Activated T-cell treated with anti-CD3 and anti-CD28 coated beads, Interleukin-2, amount 50 U/mL, for 72 hours (primary cell): ENCODE measurements around the gene TLK1. TPM values are rescaled to one million over a fixed set of nuclear protein-coding genes. Genes with fewer than 3 reads are reported as not detected.

Source experiments
- ATAC-seq, 2 donors: fragments of 150-1000 bp; cut with Tn5 transposase; replicated peaks in 1 of 2; 2 replicates each; pipeline ENCODE4 v1.10.0; 2021; ENCODE audit warnings: moderate library complexity in 2 of 2, mild to moderate bottlenecking in 1 of 2
- DNase-seq, 2 donors: peaks; one replicate each; pipeline ENCODE4 v3.0.0; 2021 to 2022; ENCODE audit warnings: mixed read lengths in 1 of 2
- H3K27ac Mint-ChIP-seq: one replicate; pipeline ENCODE4 v1.8.0; 2022; ENCODE audit warnings: mild to moderate bottlenecking, moderate library complexity, mixed read lengths
- H3K27me3 Mint-ChIP-seq: one replicate; pipeline ENCODE4 v1.8.0; 2022; ENCODE audit warnings: low read depth, mixed read lengths
- H3K36me3 Mint-ChIP-seq, 2 donors: one replicate each; pipeline ENCODE4 v1.8.0; 2022; ENCODE audit warnings: mixed read lengths in 2 of 2, mild to moderate bottlenecking in 1 of 2; ENCODE audit not compliant: insufficient read depth in 2 of 2
- H3K4me1 Mint-ChIP-seq: one replicate; pipeline ENCODE4 v1.8.0; 2022; ENCODE audit warnings: low read depth, mixed read lengths
- H3K4me3 Mint-ChIP-seq, 2 donors: one replicate each; pipeline ENCODE4 v1.8.0; 2022; ENCODE audit warnings: mild to moderate bottlenecking in 2 of 2, mixed read lengths in 2 of 2, moderate library complexity in 2 of 2
- H3K9me3 Mint-ChIP-seq, 2 donors: one replicate each; pipeline ENCODE4 v1.8.0; 2022; ENCODE audit warnings: mixed read lengths in 2 of 2
- total RNA-seq, 2 donors: library from RNA; stranded (reverse); gene quantifications; one replicate each; pipeline ENCODE4 v1.2.3, GENCODE V29; 2022

TLK1 gene
- total RNA-seq, 2 donors from 2014 or later, result 96.0 to 102 TPM

DNA sequence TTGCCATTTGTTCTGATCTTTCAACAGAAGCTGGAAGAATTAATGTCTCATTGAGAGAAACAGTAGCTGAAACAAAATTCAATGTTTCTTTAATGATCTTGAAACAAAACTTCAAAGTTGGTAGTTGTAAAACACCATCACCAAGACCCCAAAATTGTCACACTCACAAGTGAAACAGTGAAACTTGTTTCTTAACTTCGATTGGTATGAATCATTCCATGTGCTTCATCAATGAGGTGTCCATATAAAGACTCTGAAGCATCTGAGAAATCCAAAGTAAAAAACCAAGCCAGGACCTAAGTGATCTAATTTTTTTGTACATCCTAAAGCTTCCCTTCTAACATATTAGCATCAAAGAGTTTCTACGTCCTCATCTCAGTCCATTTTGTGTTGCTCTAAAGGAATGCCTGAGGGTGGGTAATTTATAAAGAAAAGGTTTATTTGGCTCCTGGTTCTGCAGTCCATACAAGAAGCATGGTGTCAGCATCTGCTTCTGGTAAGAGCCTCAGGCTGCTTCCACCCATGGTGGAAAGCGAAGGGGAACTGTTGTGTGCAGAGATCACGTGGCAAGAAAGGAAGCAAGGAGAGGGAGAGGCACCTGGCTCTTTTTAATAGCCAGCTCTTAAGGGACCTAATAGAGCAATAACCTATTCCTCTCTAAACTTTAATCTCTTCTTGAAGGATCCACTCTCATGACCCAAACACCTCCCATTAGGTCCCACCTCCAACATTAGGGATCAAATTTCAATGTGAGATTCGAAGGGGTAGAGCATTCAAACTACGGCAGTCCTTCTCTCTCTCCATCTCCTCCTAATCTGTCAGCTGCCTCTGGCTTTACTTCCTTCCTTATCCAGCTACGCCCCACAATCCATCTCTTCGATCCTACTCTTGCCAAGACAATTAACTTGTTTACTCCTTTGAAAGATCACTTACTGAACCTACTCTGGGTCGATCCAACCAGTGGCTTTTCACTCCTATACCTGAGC, 20.7 kb upstream of the TLK1 start:
- Mint-ChIP-seq H3K9me3 (no peaks in the 10 kb centered on the region), H3K27me3 (peaks cover 17% of the 10 kb centered on the region), H3K4me1 (peaks cover 19% of the 10 kb centered on the region), H3K4me3 (peak overlapping the region in 1 of 2 donors; percentile 18), H3K27ac (peak overlapping the region; percentile 24), H3K36me3 (no peaks in the 10 kb centered on the region)
- DNase-seq (no peak), ATAC-seq (peak; percentile 67 to 75)

DNA sequence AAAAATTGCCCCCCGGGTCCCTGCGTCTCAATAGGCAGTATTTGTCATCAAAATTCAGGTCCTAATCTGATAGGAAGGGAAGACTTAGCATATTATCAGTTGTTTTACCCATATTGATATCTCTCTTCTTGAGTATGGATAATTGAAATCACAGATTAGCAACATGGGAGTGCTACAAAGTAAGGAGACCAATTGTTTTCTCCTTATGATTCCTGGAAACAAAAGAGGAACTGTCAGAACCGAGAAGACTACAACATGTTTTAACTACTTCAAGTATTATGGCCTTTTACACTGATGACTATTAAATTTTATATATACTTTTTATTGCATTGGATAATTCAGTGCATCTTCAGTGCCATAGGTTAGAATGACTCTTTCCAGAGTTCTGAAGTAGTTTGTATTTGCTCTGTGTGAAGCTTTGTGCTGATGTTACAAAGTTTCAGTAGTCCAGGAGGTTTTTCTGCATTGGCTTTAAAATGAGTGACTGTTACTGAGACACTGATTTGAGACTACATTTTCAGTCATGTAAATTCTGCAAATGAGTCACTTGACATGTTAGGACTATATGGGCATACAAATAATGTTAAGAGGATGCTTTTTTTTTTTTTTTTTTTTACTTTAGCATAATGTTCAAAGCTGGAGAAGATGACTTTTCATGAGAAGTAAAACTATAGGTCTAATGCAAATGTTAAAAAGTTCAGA, 19.7 kb upstream of the TLK1 start:
- no peaks in the 10 kb centered on the region for H3K36me3 Mint-ChIP-seq
- ATAC-seq, result peak; percentile 80 to 90
- peak overlapping the region; percentile 24 for H3K27ac Mint-ChIP-seq
- H3K4me3 Mint-ChIP-seq, result peak overlapping the region in 1 of 2 donors; percentile 18
- no peaks in the 10 kb centered on the region for H3K9me3 Mint-ChIP-seq
- DNase-seq, result no peak
- peaks cover 19% of the 10 kb centered on the region for H3K4me1 Mint-ChIP-seq
- peaks cover 16% of the 10 kb centered on the region for H3K27me3 Mint-ChIP-seq

DNA sequence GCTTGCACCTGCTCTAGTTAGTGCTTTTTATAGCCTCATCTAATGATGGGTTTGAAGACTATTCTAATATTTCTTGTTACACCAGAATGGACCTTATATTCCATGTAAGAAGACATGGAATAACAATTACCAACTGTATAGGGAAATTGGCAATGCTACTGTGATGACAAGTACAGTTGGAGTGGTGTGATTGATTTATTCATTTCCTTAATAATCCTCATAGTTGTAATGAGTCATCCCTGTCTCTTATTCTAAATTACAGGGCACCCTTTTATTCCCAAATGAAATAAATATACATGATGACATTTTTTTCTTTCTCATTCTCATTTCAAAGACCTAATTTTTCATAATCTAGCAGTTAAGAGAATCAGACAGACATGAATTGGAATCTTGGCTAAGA, 18.3 kb upstream of the TLK1 start:
- Mint-ChIP-seq H3K27ac (no peak overlapping the region), H3K4me3 (no peak overlapping the region), H3K36me3 (no peaks in the 10 kb centered on the region), H3K27me3 (peaks cover 7% of the 10 kb centered on the region), H3K4me1 (peaks cover 21% of the 10 kb centered on the region), H3K9me3 (no peaks in the 10 kb centered on the region)
- DNase-seq (no peak), ATAC-seq (no peak)

DNA sequence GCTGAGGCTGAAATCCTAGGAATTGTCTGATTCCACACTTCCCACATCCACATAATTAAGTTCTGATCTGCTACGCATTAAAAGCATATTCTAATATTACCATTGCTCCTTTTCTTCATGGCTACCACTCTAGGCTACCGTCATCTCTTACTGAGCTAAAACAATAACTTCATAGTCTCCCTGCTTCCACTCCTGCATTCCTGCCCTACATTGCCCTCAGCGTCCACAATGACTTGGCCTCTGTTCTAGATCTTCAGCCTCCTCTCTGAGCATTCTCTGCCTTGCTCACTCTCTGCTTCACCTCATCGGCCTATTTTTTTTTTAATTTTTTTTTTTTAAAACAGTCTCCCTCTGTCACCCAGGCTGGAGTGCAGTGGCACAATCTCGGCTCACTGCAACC, 15.8 kb upstream of the TLK1 start:
- Mint-ChIP-seq H3K9me3 (peaks cover 5 to 8% of the 10 kb centered on the region in 2 donors), H3K4me3 (no peak overlapping the region), H3K36me3 (peaks cover 2% of the 10 kb centered on the region in 2 donors), H3K27ac (no peak overlapping the region), H3K27me3 (peaks cover 1% of the 10 kb centered on the region), H3K4me1 (peaks cover 35% of the 10 kb centered on the region)
- DNase-seq (no peak), ATAC-seq (no peak)

DNA sequence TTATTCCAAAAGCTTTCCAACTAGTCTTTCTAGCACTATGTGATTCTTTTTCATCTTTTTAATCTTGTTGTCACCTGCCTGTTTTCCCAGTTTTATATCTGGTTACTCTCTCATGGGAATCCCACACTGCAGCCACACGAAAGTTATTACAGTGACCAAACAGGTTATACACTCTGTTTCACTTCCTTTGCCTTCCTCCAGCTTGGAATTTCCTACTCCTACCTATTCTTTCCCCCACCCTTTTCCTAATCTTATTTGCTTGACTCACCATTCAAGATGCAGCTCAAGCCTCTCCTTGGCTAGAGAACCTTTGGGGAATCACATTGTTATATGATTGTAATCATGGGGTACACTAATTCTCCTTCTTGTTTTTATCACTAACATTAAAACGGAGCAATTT, 13.4 kb upstream of the TLK1 start:
- Mint-ChIP-seq H3K27ac (peak overlapping the region; percentile 81), H3K4me1 (peaks cover 20% of the 10 kb centered on the region), H3K36me3 (peaks cover 2% of the 10 kb centered on the region in 2 donors), H3K27me3 (no peaks in the 10 kb centered on the region), H3K9me3 (peaks cover 5 to 8% of the 10 kb centered on the region in 2 donors), H3K4me3 (no peak overlapping the region)
- DNase-seq, result no peak
- no peak for ATAC-seq

DNA sequence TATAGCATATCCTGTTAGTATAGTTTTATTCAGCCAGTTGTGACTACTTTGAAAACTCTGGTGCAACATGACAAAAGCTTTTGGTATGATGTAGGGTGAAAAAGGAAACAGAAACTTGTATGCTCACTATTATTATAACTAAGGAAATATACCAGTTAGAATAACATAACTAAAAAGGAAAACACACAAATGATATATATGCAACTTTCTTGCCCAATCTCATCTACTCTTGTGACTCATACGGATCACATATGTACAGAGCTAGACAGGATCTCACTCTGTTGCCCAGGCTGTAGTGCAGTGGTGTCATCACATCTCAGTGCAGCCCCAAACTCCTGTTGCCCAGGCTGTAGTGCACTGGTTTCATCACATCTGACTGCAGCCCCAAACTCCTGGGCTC, 12.4 kb upstream of the TLK1 start:
- H3K4me1 Mint-ChIP-seq, result peaks cover 20% of the 10 kb centered on the region
- H3K4me3 Mint-ChIP-seq, result no peak overlapping the region
- peak; percentile 98 to 99 for ATAC-seq
- H3K27me3 Mint-ChIP-seq, result no peaks in the 10 kb centered on the region
- H3K9me3 Mint-ChIP-seq, result peaks cover 5 to 8% of the 10 kb centered on the region in 2 donors
- DNase-seq, result peak; percentile 18 to 34
- peaks cover 2% of the 10 kb centered on the region in 2 donors for H3K36me3 Mint-ChIP-seq
- H3K27ac Mint-ChIP-seq, result peak overlapping the region; percentile 87

DNA sequence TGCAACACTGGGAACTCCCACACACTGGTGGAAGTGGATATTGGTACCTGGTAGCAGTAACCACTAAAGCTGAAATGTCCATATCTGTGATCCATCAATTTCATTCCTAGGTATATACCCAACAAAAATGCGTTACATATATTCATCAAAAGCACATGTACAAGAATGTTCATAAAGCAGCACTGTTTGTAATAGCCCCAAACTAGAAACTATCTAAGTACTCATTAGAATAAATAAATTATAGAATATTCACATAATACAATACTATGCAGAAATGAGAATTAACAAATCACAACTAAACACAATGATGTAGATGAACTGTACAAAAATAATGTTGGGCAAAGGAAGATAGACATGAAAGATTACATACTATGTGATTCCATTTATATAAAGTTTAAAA, 11.1 kb upstream of the TLK1 start:
- DNase-seq, result no peak
- peaks cover 5 to 8% of the 10 kb centered on the region in 2 donors for H3K9me3 Mint-ChIP-seq
- ATAC-seq, result no peak
- peaks cover 6% of the 10 kb centered on the region for H3K27me3 Mint-ChIP-seq
- H3K4me1 Mint-ChIP-seq, result peaks cover 20% of the 10 kb centered on the region
- H3K27ac Mint-ChIP-seq, result no peak overlapping the region
- H3K36me3 Mint-ChIP-seq, result peaks cover 2% of the 10 kb centered on the region in 2 donors
- no peak overlapping the region for H3K4me3 Mint-ChIP-seq

DNA sequence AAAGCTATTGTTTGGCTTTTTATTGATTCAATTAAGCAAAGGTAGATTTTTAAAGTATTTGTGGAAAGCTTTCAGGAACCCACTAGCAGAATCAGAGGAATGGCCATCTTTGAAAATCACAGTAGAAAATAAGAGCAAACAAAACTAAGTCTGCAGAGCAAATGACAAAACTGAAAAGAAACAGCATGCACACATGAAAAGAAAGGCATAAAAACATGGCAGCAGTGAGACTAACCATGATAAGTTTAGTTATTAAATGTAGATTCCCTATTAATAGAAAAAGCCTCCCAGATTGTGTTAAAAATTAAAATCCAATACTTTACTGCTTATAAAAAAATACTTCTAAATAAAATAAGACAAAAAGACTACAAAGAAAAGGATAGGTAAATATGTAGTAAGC, 9.1 kb upstream of the TLK1 start:
- Mint-ChIP-seq H3K4me1 (peaks cover 20% of the 10 kb centered on the region), H3K9me3 (peaks cover 5 to 8% of the 10 kb centered on the region in 2 donors), H3K4me3 (no peak overlapping the region), H3K27ac (no peak overlapping the region), H3K27me3 (peaks cover 6% of the 10 kb centered on the region), H3K36me3 (peaks cover 2% of the 10 kb centered on the region in 2 donors)
- DNase-seq, result no peak
- no peak for ATAC-seq

DNA sequence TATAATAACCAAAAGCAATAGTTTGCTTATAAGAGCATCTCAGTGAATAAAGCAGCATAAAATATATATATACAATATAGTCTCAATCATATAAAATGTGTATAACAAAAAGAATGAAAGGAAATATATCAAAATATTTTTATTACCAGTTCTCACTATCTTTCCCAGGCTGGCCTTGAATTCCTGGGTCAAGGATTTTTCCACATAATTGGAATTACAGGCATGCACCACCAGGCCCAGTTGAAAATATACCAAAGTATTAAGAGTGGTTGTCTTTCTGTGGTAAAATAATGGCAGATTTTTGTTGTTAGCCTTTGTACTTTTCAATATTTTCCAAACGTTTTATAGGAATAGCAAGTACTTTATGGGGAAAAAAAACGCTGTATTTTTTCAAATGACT, 8.6 kb upstream of the TLK1 start:
- no peak for DNase-seq

DNA sequence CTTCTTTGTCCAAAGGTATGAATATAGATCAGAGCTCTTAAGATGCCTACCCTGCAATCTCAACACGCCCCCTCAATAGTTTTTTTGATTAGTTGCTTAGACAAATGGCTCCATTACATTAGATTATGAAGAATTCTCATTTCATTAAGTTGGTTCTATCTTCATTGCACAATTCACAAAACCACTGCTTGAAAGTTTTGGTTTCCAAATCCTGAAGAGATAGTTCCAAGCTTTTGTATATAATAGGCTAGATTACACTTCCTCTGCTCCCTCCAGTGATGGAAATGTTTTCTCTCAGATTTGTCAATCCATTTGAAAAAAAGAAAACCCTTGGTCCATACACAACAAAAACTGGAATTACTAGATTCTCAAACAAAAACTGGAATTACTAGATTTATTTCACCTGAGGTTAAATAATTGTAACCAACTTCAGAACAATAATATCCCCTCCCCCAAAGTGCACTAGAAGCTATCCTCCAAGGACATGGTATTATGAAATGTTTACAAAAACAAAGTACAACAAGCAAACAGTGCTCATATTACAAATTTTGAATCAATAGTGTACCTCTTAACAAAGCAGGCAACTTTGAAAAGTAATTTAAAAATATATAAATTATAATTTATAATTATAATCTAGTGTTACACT, 6.8 kb upstream of the TLK1 start:
- peaks cover under 1% of the 10 kb centered on the region in 2 donors for H3K36me3 Mint-ChIP-seq
- DNase-seq (no peak), ATAC-seq (no peak)
- peaks cover 19% of the 10 kb centered on the region for H3K4me1 Mint-ChIP-seq
- H3K27ac Mint-ChIP-seq, result no peak overlapping the region
- peaks cover under 1% of the 10 kb centered on the region in 2 donors for H3K9me3 Mint-ChIP-seq
- H3K27me3 Mint-ChIP-seq, result peaks cover 6% of the 10 kb centered on the region
- no peak overlapping the region for H3K4me3 Mint-ChIP-seq

More for the DNA sequence above, 8.6 kb upstream of the TLK1 start:
- no peak overlapping the region for H3K4me3 Mint-ChIP-seq
- peaks cover 6% of the 10 kb centered on the region for H3K27me3 Mint-ChIP-seq
- H3K4me1 Mint-ChIP-seq, result peaks cover 20% of the 10 kb centered on the region
- peaks cover 2% of the 10 kb centered on the region in 2 donors for H3K36me3 Mint-ChIP-seq
- H3K9me3 Mint-ChIP-seq, result peaks cover 5 to 8% of the 10 kb centered on the region in 2 donors
- H3K27ac Mint-ChIP-seq, result no peak overlapping the region
- ATAC-seq, result no peak

DNA sequence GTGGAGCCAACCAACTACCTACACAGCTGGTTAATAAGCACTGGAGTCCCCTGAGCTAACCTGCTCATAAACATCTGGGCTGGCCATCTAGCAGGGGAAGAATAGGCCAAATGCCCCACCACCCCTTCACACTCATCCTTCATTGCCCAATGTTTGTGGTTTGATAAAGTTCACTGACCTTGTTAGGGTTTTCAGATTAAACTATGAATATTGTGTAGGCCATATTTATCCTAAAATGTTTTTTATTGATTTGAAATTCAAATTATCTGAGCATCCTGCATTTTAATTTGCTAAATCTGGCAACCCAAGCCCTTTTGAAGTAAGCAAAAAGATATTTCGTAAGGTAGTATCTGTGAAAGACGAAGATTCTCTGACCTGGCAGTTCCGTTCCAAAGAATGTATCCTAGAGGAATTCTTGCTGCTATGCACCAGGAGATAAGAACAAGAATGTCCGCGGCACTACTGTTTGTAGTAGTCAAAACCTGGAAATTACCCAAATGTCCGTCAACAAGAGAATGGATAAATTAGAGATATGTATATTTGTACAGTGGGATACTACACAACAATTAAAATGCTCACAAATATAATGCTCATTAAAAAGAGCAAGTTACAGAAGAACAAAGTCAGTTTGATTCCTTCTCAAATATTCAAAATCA, 5.8 kb upstream of the TLK1 start:
- no peak overlapping the region for H3K4me3 Mint-ChIP-seq
- peaks cover 26% of the 10 kb centered on the region for H3K4me1 Mint-ChIP-seq
- no peaks in the 10 kb centered on the region for H3K9me3 Mint-ChIP-seq
- peaks cover 6% of the 10 kb centered on the region for H3K27me3 Mint-ChIP-seq
- no peak overlapping the region for H3K27ac Mint-ChIP-seq
- H3K36me3 Mint-ChIP-seq, result peaks cover 0 to 1% of the 10 kb centered on the region in 2 donors
- ATAC-seq, result no peak
- no peak for DNase-seq

DNA sequence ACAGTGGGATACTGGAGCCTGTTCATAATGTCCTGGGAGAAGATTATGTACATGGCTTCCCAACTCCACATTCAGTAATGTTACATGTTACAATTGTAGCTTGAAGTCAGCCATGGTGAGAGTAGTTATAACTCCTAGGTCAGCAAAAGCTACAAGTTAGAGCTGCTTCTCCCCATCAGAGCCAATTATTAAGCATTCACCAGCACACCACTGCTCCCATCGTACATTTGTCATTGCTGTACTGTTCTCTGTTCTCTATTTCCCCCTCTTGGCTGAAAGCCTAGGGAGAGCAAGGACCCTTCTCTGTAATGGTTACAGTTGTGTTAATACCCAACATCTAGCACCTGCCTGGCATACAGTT, 5.3 kb upstream of the TLK1 start:
- H3K27me3 Mint-ChIP-seq, result peaks cover 6% of the 10 kb centered on the region
- no peak overlapping the region for H3K4me3 Mint-ChIP-seq
- ATAC-seq (no peak), DNase-seq (no peak)
- no peaks in the 10 kb centered on the region for H3K9me3 Mint-ChIP-seq
- peaks cover 0 to 1% of the 10 kb centered on the region in 2 donors for H3K36me3 Mint-ChIP-seq
- no peak overlapping the region for H3K27ac Mint-ChIP-seq
- H3K4me1 Mint-ChIP-seq, result peaks cover 31% of the 10 kb centered on the region
